HG03378 (cell line): ENCODE results near the gene TYK2.
A peak's percentile ranks its signal among the peaks of the same experiment; 100 is the strongest.
"Not testable (repeated sequence)": the region's sequence is repeated elsewhere in the genome, so short reads cannot be mapped to it uniquely, and the experiment has no call there.

Source experiments
- ATAC-seq: cut with Tn5 transposase; IDR thresholded peaks from one replicate; pipeline ENCODE4 v1.9.1; 2021; ENCODE audit warnings: mild to moderate bottlenecking, moderate library complexity; ENCODE audit not compliant: unreplicated experiment

Gene TYK2

DNA sequence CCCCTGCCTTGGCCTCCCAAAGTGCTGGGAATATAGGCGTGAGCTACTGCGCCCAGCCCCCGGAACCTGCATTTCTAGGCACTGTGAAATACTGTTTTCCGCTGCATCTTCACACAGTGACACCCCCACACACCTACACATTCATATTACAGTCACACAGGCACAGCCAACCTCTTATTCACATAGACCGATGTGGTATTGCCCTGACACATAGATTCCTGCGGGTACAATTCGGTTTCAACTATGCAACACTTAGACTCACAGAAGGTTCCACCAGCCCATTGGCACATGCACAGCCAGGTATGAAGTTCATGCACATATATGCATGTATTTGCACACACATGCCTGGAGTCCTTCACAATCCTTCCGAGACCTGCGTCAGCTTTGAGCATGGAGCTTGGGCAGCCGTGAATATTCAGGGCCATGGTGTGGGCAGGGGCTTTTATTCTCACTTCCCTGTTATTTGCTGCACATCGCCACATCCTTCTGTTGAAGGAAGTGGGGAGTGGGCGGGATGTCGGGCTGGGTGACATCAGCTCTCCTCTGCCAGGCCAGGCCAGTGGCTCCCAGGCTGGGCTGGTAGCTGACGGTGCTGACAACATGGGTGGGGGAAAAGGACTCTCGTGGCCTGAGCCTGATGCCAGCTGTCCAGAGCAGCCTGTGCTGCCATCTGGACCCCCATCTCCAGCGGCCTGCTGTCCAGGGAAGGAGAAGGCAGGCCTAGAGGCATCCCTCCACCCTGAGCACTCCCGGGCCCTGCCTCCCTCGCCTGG lies 28.3 kb upstream of the TYK2 start:
- no peak for ATAC-seq

DNA sequence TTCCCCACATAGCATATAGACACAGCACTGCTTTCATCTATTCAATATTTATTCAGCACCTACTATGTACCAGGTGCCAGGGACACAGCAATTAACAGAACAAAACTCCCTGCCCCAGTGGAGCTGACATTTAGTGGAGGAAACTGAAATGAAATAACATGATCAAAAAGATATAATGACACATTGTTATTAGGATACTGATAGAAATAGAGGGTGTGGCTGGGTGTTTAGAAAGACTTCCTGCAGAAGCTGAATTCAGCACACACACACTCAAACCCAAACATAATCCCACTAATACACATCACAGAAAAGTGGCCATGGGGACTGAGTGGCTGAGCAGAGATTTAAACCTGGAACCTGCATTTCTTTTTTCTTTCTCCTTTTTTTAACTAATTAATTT lies 26.7 kb upstream of the TYK2 start:
- no peak for ATAC-seq

- no peak for ATAC-seq
Observed at GRCh38 chr19:10406191-10406590, 25.8 kb upstream of the TYK2 start.

GRCh38 chr19:10404888-10405820 lies 24.8 kb upstream of the TYK2 start:
- ATAC-seq: no peak

DNA sequence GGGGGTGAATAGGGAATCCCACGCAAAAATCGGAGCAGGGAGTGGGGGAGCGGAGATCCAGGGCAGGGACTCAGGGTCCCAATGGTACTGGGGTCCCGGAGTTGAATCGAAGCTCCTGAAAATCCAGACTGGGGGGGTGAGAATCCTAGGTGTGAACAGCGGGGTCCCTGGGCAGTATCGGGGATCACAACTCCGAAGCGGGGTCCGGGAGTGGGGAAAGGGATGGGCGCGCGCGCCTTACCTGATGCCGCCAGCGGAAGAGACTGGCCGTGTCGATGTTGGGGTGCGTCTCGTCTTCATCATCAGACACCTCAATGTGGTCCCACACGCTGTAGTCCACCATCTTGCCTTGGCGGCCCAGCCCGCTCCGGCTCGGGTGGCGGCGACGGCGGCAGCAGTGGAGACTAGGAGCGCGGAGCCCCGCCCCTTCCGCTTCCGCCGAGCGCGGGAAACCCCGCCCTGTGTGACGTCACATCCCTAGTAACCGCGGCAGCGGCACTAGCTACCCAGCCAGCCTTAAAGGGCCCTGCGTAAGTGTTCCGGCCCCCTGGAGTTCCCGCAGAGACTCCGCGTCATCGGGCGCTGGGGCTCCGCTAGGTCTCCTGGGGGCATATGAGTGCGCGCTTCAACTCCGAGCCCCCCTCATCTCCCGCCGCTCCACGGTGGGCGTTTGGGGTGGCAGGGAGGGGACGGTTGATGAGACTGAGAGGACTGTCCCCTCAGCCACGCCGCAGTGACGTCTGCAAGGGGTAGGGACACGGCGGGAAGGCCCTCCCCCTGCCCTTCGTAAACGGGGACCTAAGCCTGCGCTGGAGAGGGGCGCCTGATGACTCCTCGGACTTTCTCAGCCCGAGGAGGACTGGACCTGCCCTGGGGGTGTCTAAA lies 23.0 kb upstream of the TYK2 start, which contains the start of gene CDC37:
Gene CDC37 (minus strand): TSS at position 406 of the 885 bp plus-strand sequence. CDS start 63 bp downstream, at position 343.
- ATAC-seq: peak; percentile 73

GRCh38 chr19:10402441-10403038 lies 22.2 kb upstream of the TYK2 start:
- no peak for ATAC-seq

DNA sequence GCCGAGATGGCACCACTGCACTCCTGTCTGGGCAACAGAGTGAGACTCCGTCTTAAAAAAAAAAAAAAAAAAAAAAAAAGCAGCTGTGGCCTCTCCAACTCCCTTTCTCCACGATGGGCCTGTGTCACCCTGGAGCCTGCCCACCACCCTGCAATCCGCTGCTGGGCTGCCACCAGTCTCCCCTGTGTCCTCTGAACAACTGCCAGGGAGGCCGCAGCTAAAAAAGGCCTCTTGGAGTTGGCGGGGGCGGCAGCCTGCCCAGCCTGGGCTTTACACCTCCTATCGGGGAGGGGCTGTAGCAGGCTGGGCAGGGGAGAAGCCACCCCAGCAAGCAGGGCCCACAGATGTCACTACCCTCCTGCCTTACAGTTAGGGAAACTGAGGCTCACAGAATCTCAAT lies 19.5 kb upstream of the TYK2 start:
- ATAC-seq: no peak

DNA sequence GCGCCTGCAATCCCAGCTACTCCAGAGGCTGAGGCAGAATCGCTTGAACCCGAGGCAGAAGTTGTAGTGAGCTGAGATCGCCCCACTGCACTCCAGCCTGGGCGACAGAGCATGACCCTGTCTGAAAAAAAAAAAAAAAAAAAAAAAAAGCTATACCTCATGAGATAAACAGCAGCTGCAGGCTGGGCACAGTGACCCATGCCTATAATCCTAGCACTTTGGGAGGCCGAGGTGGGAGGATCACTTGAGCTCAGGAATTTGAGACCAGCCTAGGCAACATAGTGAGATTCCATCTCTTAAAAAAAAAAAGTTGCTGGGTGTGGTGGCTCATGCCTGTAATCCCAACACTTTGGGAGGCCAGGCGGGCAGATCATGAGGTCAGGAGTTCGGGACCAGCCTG lies 19.0 kb upstream of the TYK2 start:
- not testable (repeated sequence) for ATAC-seq

DNA sequence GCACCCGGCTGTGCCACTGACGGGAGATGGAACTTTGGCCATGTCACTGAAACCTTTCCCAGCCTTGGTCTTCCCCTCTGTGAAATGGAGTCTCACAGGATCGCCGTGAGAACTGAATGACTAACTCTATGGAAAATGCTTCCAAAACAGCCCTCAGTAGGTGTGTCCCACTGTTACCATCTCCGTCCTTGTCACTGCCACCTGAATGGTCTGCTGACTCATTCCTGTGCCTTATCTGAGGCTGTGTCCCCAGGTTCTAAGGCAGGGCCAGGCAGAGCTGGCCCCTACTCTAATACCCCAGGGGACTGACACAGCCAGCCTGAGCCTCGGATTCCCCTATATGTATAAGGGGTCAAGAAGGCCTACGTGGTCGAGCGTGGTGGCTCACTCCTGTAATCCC lies 18.4 kb upstream of the TYK2 start:
- no peak for ATAC-seq

DNA sequence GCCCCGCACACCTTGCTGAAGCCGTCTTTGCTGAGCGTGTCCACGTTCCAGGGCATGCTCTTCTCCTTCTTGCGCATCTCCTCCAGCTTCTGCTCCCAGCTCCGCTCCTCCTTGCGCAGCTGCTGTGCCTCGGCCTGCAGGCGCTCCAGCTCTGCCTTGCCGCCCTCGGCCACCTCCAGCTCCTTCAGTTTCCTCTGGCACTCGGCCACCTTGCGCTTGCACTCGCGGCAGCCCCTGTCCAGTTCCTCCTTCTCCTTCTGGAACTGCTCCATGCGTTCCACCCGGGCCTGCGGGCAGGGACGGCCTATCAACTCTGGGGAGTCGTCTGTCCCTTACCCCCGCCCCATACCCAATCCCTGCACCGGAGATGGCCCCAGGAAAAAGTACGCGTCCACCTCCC lies 15.5 kb upstream of the TYK2 start:
- ATAC-seq: no peak

DNA sequence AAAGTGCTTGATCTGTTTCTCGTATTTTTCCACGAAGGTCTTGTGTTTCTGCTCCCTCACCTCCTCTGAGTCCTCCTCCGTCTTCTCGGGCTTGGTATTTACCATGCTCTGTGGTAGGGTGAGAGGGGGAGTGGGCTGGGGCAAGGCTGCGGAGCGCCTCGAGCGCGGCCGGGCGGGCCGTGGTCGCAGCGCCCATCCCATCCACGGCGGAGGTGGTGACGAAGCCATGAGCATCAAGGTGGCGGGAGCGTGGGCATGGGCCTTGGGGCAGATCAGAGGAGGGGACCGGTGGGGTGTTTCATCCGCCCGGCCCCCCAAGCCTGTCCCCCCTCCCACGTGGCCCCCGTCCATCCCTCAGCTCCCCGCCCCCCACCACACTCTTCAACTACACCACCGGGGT lies 15.1 kb upstream of the TYK2 start:
- ATAC-seq: no peak

GRCh38 chr19:10395003-10395402 lies 14.6 kb upstream of the TYK2 start:
- ATAC-seq: no peak

GRCh38 chr19:10393137-10393536 lies 12.8 kb upstream of the TYK2 start:
- no peak for ATAC-seq

DNA sequence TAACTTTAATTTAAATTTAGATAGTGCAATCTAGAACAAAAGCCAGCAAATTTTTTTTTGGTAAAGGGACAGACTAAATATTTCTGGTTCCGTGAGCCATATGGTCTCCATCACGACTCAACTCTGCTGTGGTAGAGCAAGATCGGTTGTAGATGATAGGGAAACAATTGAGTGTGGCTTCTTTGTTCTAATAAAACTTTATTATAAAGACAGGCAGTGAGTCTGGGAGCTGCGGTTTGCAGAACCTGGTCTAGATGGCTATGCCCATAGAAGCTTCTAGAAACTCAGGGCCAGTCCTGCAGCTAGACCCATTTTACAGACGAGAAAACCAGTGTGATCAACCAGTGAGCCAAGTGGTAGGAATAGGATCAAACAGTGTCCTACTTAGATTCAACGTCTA lies 11.7 kb upstream of the TYK2 start:
- ATAC-seq: no peak

- ATAC-seq: no peak
Observed at GRCh38 chr19:10390652-10391286, 10.4 kb upstream of the TYK2 start.

DNA sequence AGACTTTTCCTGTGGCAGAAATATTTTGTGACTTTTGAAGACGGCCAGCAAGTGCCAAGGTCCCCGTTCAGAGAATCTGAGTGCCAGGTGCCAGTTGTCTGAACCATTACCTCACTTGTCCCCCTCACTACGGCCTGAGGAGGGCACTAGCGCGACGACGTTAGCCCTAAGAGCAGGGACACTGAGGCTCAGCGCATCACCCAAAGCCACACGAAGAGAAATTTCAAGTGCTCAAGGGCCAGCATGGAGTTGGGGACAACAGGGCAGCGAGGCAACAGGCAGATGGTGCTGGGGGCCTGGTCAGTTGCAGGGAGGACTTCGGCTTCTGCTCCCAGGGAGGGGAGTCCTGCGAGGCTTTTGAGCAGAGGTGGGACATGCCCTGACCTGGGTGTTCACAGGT lies 9.5 kb upstream of the TYK2 start:
- ATAC-seq: no peak

GRCh38 chr19:10388957-10389356 lies 8.6 kb upstream of the TYK2 start:
- ATAC-seq: no peak

- ATAC-seq: no peak
Observed at GRCh38 chr19:10384580-10384979, 4.2 kb upstream of the TYK2 start.

GRCh38 chr19:10383223-10383499 lies 2.8 kb upstream of the TYK2 start:
- not testable (repeated sequence) for ATAC-seq

- no peak for ATAC-seq
Observed at GRCh38 chr19:10379880-10380312, 476 bp downstream of the TYK2 start.
